Esophagus squamous epithelium (tissue), 4 donors: ENCODE measurements around the gene GMNN.

ENCODE experiments used
- CTCF ChIP-seq, 6 experiments: fragments of 450-650 bp in 4 of 6; fragments of 200-600 bp in 2 of 6; sonication (generic) in 2 of 6; IDR thresholded peaks; one replicate each; pipeline ENCODE4 v1.5.1; 2016 to 2019; ENCODE audit warnings: antibody characterized with exemption in 6 of 6, mild to moderate bottlenecking in 4 of 6, moderate library complexity in 4 of 6
- POLR2A ChIP-seq, 4 donors: fragments of 450-650 bp; IDR thresholded peaks; one replicate each; pipeline ENCODE4 v1.6.1; 2017; ENCODE audit warnings: antibody characterized with exemption in 4 of 4, mild to moderate bottlenecking in 4 of 4, moderate library complexity in 3 of 4

GRCh38 chr6:24759718-24760117, 15.0 kb upstream of the GMNN start:
- TF ChIP-seq CTCF (IDR thresholded peaks at IDR 0.05), result no peak
- no peak for TF ChIP-seq POLR2A (IDR thresholded peaks at IDR 0.05)
